IMR-90 (cell line): ENCODE data around the gene SLC40A1. TPM values are rescaled to one million over a fixed set of nuclear protein-coding genes. Genes with fewer than 3 reads are reported as not detected.

Experiments
- ATAC-seq: fragments of 200-7000 bp; cut with Tn5 transposase; 2 replicates; pipeline ENCODE4 v1.9.1; 2020; ENCODE audit warnings: low read depth, mild to moderate bottlenecking, moderate library complexity
- BruUV-seq: library from RNA; stranded (reverse); fragments of 400-500 nt; replicated peaks from 2 replicates; lab custom pipeline; 2021; lab: Mats Ljungman, UMichigan
- CTCF ChIA-PET: fragments of 300-600 bp; formaldehyde crosslinking; extraction: SDS; loops from one replicate; lab custom pipeline; 2021; ENCODE audit warnings: antibody characterized with exemption; lab: Yijun Ruan, JAX
- POLR2A ChIA-PET: fragments of 300-600 bp; sonication (Branson Sonifier 250); formaldehyde crosslinking; loops from one replicate; lab custom pipeline; 2022; ENCODE audit warnings: antibody characterized with exemption; ENCODE audit not compliant: unreplicated experiment; lab: Charles Lee
- DNase-seq: peaks from one replicate; pipeline ENCODE4 v3.0.0; 2013
- H2AFZ ChIP-seq: replicated peaks from 2 replicates; pipeline ENCODE3; 2013; ENCODE audit warnings: low read length, mild to moderate bottlenecking; ENCODE audit not compliant: poor library complexity
- H2AK5ac ChIP-seq: 2 replicates; pipeline ENCODE4 v1.6.1; 2013; ENCODE audit warnings: low read depth, low read length, inconsistent platforms
- H2AK9ac ChIP-seq: replicated peaks from 2 replicates; pipeline ENCODE3; 2013; ENCODE audit warnings: mild to moderate bottlenecking, low read depth, low read length, moderate library complexity; ENCODE audit not compliant: poor library complexity
- H2BK120ac ChIP-seq: 2 replicates; pipeline ENCODE4 v1.6.1; 2013; ENCODE audit warnings: low read depth, low read length, inconsistent platforms
- H2BK15ac ChIP-seq: 3 replicates; pipeline ENCODE4 v1.6.1; 2013; ENCODE audit warnings: low read depth, low read length, inconsistent platforms
- H2BK20ac ChIP-seq: 2 replicates; pipeline ENCODE4 v1.6.1; 2013; ENCODE audit warnings: low read depth, mild to moderate bottlenecking, inconsistent platforms, low read length, moderate library complexity
- H2BK5ac ChIP-seq: 2 replicates; pipeline ENCODE4 v1.6.1; 2013; ENCODE audit warnings: mild to moderate bottlenecking, low read depth, low read length, inconsistent platforms; ENCODE audit not compliant: poor library complexity, severe bottlenecking
- H3K14ac ChIP-seq: replicated peaks from 2 replicates; pipeline ENCODE4 v1.6.1; 2013; ENCODE audit warnings: low read depth, low read length, inconsistent platforms
- H3K18ac ChIP-seq: 2 replicates; pipeline ENCODE4 v1.6.1; 2013; ENCODE audit warnings: low read depth, low read length, control low read depth
- H3K23ac ChIP-seq: 2 replicates; pipeline ENCODE4 v1.6.1; 2013; ENCODE audit warnings: low read depth, low read length, inconsistent platforms
- H3K27ac ChIP-seq: 2 replicates; pipeline ENCODE4 v1.5.1; 2013; ENCODE audit warnings: mild to moderate bottlenecking, control low read depth, low read length; ENCODE audit not compliant: insufficient read depth
- H3K27me3 ChIP-seq: 2 replicates; pipeline ENCODE4 v1.6.1; 2013; ENCODE audit warnings: low read length; ENCODE audit not compliant: control insufficient read depth, insufficient read depth
- H3K36me3 ChIP-seq: 2 replicates; pipeline ENCODE4 v1.6.1; 2013; ENCODE audit warnings: low read length, mixed read lengths; ENCODE audit not compliant: control insufficient read depth, insufficient read depth
- H3K4ac ChIP-seq: 2 replicates; pipeline ENCODE4 v1.6.1; 2013; ENCODE audit warnings: low read depth, low read length, inconsistent platforms
- H3K4me1 ChIP-seq: 2 replicates; pipeline ENCODE4 v1.6.1; 2013; ENCODE audit warnings: low read length, mixed read lengths; ENCODE audit not compliant: control insufficient read depth, insufficient read depth
- H3K4me2 ChIP-seq: 2 replicates; pipeline ENCODE4 v1.6.1; 2013; ENCODE audit warnings: low read depth, mild to moderate bottlenecking, control low read depth, low read length, moderate library complexity
- H3K4me3 ChIP-seq: 2 replicates; pipeline ENCODE4 v1.5.1; 2013; ENCODE audit warnings: low read depth, mild to moderate bottlenecking, control low read depth, low read length, moderate library complexity; ENCODE audit not compliant: insufficient read depth
- H3K56ac ChIP-seq: 2 replicates; pipeline ENCODE4 v1.6.1; 2013; ENCODE audit warnings: low read length, inconsistent platforms; ENCODE audit not compliant: insufficient read depth; ENCODE audit errors: extremely low read depth
- H3K79me1 ChIP-seq, 2 experiments: 2 replicates each; pipeline ENCODE4 v1.6.1; 2013; ENCODE audit warnings: low read length in 2 of 2, inconsistent platforms in 1 of 2, low read depth in 1 of 2
- H3K9ac ChIP-seq: 2 replicates; pipeline ENCODE4 v1.6.1; 2013; ENCODE audit warnings: low read depth, low read length, control low read depth
- H3K9me1 ChIP-seq: 2 replicates; pipeline ENCODE4 v1.6.1; 2013; ENCODE audit warnings: low read length, inconsistent platforms; ENCODE audit not compliant: insufficient read depth
- H3K9me3 ChIP-seq: 2 replicates; pipeline ENCODE4 v1.6.1; 2013; ENCODE audit warnings: low read length; ENCODE audit not compliant: control insufficient read depth, insufficient read depth
- H4K20me1 ChIP-seq: 2 replicates; pipeline ENCODE4 v1.6.1; 2013; ENCODE audit warnings: low read length, inconsistent platforms; ENCODE audit not compliant: insufficient read depth
- H4K5ac ChIP-seq: 2 replicates; pipeline ENCODE4 v1.6.1; 2013; ENCODE audit warnings: mild to moderate bottlenecking, low read depth, low read length, control low read depth
- H4K8ac ChIP-seq, 2 experiments: 2 replicates each; pipeline ENCODE4 v1.6.1; 2013; ENCODE audit warnings: low read depth in 2 of 2, low read length in 2 of 2, control low read depth in 1 of 2, inconsistent platforms in 1 of 2
- H4K91ac ChIP-seq: 2 replicates; pipeline ENCODE4 v1.6.1; 2013; ENCODE audit warnings: low read depth, low read length, inconsistent platforms; ENCODE audit not compliant: insufficient read depth
- CEBPB ChIP-seq: IDR thresholded peaks from 2 replicates; pipeline ENCODE4 v1.6.1; 2012; ENCODE audit warnings: low read depth, low read length, improper control_type of control experiment
- CHD1 ChIP-seq: IDR thresholded peaks from 2 replicates; pipeline ENCODE4 v1.6.1; 2012; ENCODE audit warnings: low read depth, low read length, improper control_type of control experiment
- CTCF ChIP-seq: conservative IDR thresholded peaks from 2 replicates; pipeline ENCODE4 v1.5.1; 2012; ENCODE audit warnings: mild to moderate bottlenecking, low read depth, low read length, improper control_type of control experiment
- MAZ ChIP-seq: IDR thresholded peaks from 2 replicates; pipeline ENCODE4 v1.6.1; 2012; ENCODE audit warnings: low read depth, mild to moderate bottlenecking, low read length, improper control_type of control experiment, moderate library complexity, borderline replicate concordance
- POLR2A ChIP-seq: IDR thresholded peaks from 2 replicates; pipeline ENCODE4 v1.6.1; 2012; ENCODE audit warnings: mild to moderate bottlenecking, low read depth, low read length
- RAD21 ChIP-seq: IDR thresholded peaks from 2 replicates; pipeline ENCODE4 v1.6.1; 2012; ENCODE audit warnings: low read length, improper control_type of control experiment
- RCOR1 ChIP-seq: IDR thresholded peaks from 2 replicates; pipeline ENCODE4 v1.6.1; 2012; ENCODE audit warnings: mild to moderate bottlenecking, low read length, improper control_type of control experiment; ENCODE audit not compliant: insufficient replicate concordance
- SMC3 ChIP-seq: fragments of 150-350 bp; IDR thresholded peaks from 2 replicates; pipeline ENCODE4 v1.6.1; 2016; ENCODE audit warnings: low read depth, mild to moderate bottlenecking, antibody characterized with exemption, low read length, moderate library complexity
- USF2 ChIP-seq: fragments of 150-350 bp; IDR thresholded peaks from 2 replicates; pipeline ENCODE4 v1.6.1; 2017; ENCODE audit warnings: mild to moderate bottlenecking, antibody characterized with exemption, low read length, low read depth
- WGBS, 2 experiments: methylation state at CpG; one replicate each; pipeline versions ENCODE4 v1.1.5 to v1.1.7; 2013; ENCODE audit warnings: missing lambda C conversion rate in 2 of 2; ENCODE audit not compliant: insufficient read length in 1 of 2; ENCODE audit errors: extremely low coverage in 2 of 2; 5-methylcytosine and 5-hydroxymethylcytosine counted together
- dilution Hi-C: fragments of 300-500 bp; cut with HindIII; formaldehyde crosslinking; loops from one replicate; pipeline ENCODE4 v1.14.3; 2018; ENCODE audit warnings: low sequenced_read_pairs; ENCODE audit not compliant: unreplicated experiment
- in situ Hi-C: fragments of 300-500 bp; cut with MboI; formaldehyde crosslinking; loops from 3 replicates; pipeline ENCODE4 v1.14.3; 2019; ENCODE audit warnings: low sequenced_read_pairs, inconsistent platforms, mixed read lengths
- intact Hi-C: fragments of 100-400 bp; cut with micrococcal nuclease; formaldehyde crosslinking; loops from 2 replicates; pipeline ENCODE4 v1.10.0; 2022
- polyA plus RNA-seq, 3 experiments: library from polyadenylated mRNA; depleted of rRNA; stranded (reverse); fragments of >200 nt; gene quantifications; 2 replicates each; pipeline ENCODE4 v1.2.3, GENCODE V29; 2012; ENCODE audit warnings: low replicate concordance in 1 of 3
- total RNA-seq: library from RNA; depleted of rRNA; stranded (reverse); fragments of >200 nt; gene quantifications from 2 replicates; pipeline ENCODE4 v1.2.3, GENCODE V29; 2012

The SLC40A1 gene
- total and polyA plus RNA-seq, 2 of the 4 experiments (the other 2 are of a cell fraction): 1.5 to 5.0 TPM

- TF ChIP-seq CTCF: no peak
Measured at GRCh38 chr2:189581354-189582139, 961 bp upstream of the SLC40A1 start (continued).

GRCh38 chr2:189580241-189580651, 340 bp downstream of the SLC40A1 start:
- H3K14ac ChIP-seq: peak overlapping the region; percentile 20
- peak overlapping the region; percentile 20 for H3K27ac ChIP-seq
- H2BK120ac ChIP-seq: peak overlapping the region; percentile 17; the same call in 1 of the 2 replicates
- no peak overlapping the region for H2BK5ac ChIP-seq
- peaks cover 5% of the 10 kb centered on the region; the same call in 1 of the 2 replicates for H3K9me1 ChIP-seq
- H3K36me3 ChIP-seq: 0 out of 2 replicates have a peak, but pooled peaks cover 2% of the 10 kb centered on the region
- intact Hi-C loops (loop anchor here (5.0 kb wide), 1 partner anchor 77 kb away; no protein-coding TSS in a partner anchor), dilution Hi-C loops (no loop called here), in situ Hi-C loops (no loop called here)
- H4K5ac ChIP-seq: 0 out of 2 replicates have a peak overlapping the region, but pooled peaks have one; percentile 10
- H3K18ac ChIP-seq: peak overlapping the region; percentile 19
- 13% methylated on average over 3 of the region's 13 CpGs; no CpG with 5 or more reads in 1 of the 2 experiments for WGBS, 2 experiments
- peak overlapping the region; percentile 65 for H3K9ac ChIP-seq
- peaks cover 2% of the 10 kb centered on the region; the same call in 1 of the 2 replicates for H3K4me1 ChIP-seq
- DNase-seq (no peak), ATAC-seq (peak; percentile 38)
- peak overlapping the region; percentile 73 for H3K4me2 ChIP-seq
- ChIA-PET POLR2A (no interaction called here), CTCF (interaction anchor here (0.5 kb wide), 1 partner anchor 246 kb away, joined by 3 read pairs; no protein-coding TSS in a partner anchor)
- H2AK5ac ChIP-seq: no peak overlapping the region
- no peaks in the 10 kb centered on the region for H4K20me1 ChIP-seq
- H2AFZ ChIP-seq: peak overlapping the region; percentile 95
- H3K23ac ChIP-seq: peak overlapping the region; percentile 26
- H3K4me3 ChIP-seq: peak overlapping the region; percentile 73
- no peak overlapping the region for H4K91ac ChIP-seq
- peaks cover 2% of the 10 kb centered on the region; the same call in 1 of the 2 replicates for H3K27me3 ChIP-seq
- TSS peak; percentile 38 for BruUV-seq
- peak overlapping the region; percentile 39; the same call in 1 of the 2 replicates for H2BK20ac ChIP-seq
- no peaks in the 10 kb centered on the region for H3K79me1 ChIP-seq
- no peak overlapping the region for H2AK9ac ChIP-seq
- peak overlapping the region in 1 of 2 experiments; percentile 22; a peak in 1 of 4 replicates for H4K8ac ChIP-seq
- peak overlapping the region; percentile 50; the same call in 1 of the 2 replicates for H3K4ac ChIP-seq
- H2BK15ac ChIP-seq: 0 out of 3 replicates have a peak overlapping the region, but pooled peaks have one; percentile 3
- H3K9me3 ChIP-seq: no peaks in the 10 kb centered on the region
- no peak overlapping the region for H3K56ac ChIP-seq
- no peak for TF ChIP-seq RAD21
- TF ChIP-seq SMC3: no peak
- no peak for TF ChIP-seq MAZ
- no peak for TF ChIP-seq CHD1
- TF ChIP-seq RCOR1: no peak
- no peak for TF ChIP-seq POLR2A
- no peak for TF ChIP-seq CTCF
- no peak for TF ChIP-seq CEBPB
- no peak for TF ChIP-seq USF2
